H1 (cell line): Measurements from ENCODE around the gene NAA25. TPM values are rescaled to one million over a fixed set of nuclear protein-coding genes. Genes with fewer than 3 reads are reported as not detected.
A peak's percentile ranks its signal among the peaks of the same experiment; 100 is the strongest.

Experiments used
- BCL11A ChIP-seq, 2 experiments: IDR thresholded peaks; one replicate each; pipeline ENCODE4 v1.6.1; 2011; ENCODE audit warnings: low read depth in 2 of 2, low read length in 2 of 2, mild to moderate bottlenecking in 2 of 2
- BRCA1 ChIP-seq: IDR thresholded peaks from 2 replicates; pipeline ENCODE4 v1.6.1; 2012; ENCODE audit warnings: low read depth, low read length, improper control_type of control experiment
- EP300 ChIP-seq, 2 experiments: IDR thresholded peaks; 1 replicate in 1 of 2; 2 replicates in 1 of 2; pipeline ENCODE4 v1.6.1; 2011 to 2012; ENCODE audit warnings: low read depth in 2 of 2, low read length in 2 of 2, mild to moderate bottlenecking in 2 of 2, borderline replicate concordance in 1 of 2, inconsistent platforms in 1 of 2, moderate library complexity in 1 of 2
- JUND ChIP-seq: IDR thresholded peaks from 2 replicates; pipeline ENCODE4 v1.6.1; 2011; ENCODE audit warnings: mild to moderate bottlenecking, improper control_type of control experiment, low read length
- KDM5A ChIP-seq: fragments of 200-600 bp; IDR thresholded peaks from 2 replicates; pipeline ENCODE4 v1.7.1; 2012; ENCODE audit warnings: mild to moderate bottlenecking, low read length, inconsistent platforms, mixed read lengths
- MAX ChIP-seq: IDR thresholded peaks from 2 replicates; pipeline ENCODE4 v1.6.1; 2012; ENCODE audit warnings: inconsistent platforms
- POLR2A ChIP-seq, 2 experiments: IDR thresholded peaks; 1 replicate in 1 of 2; 2 replicates in 1 of 2; pipeline ENCODE4 v1.6.1; 2011; ENCODE audit warnings: low read depth in 2 of 2, low read length in 2 of 2, mild to moderate bottlenecking in 2 of 2; ENCODE audit errors: control extremely low read depth in 1 of 2
- POLR2AphosphoS5 ChIP-seq: IDR thresholded peaks from 2 replicates; pipeline ENCODE4 v1.6.1; 2011; ENCODE audit warnings: low read depth, low read length
- RXRA ChIP-seq: IDR thresholded peaks from 2 replicates; pipeline ENCODE4 v1.6.1; 2011; ENCODE audit warnings: low read depth, mild to moderate bottlenecking, low read length, moderate library complexity; ENCODE audit not compliant: insufficient read depth
- SIRT6 ChIP-seq: IDR thresholded peaks from one replicate; pipeline ENCODE4 v1.7.1; 2012; ENCODE audit warnings: low read length, inconsistent platforms
- TAF1 ChIP-seq: IDR thresholded peaks from 2 replicates; pipeline ENCODE4 v1.6.1; 2011; ENCODE audit warnings: mild to moderate bottlenecking, low read depth, low read length
- TAF7 ChIP-seq: optimal IDR thresholded peaks from 2 replicates; pipeline ENCODE3; 2011; ENCODE audit warnings: low read depth, mild to moderate bottlenecking, inconsistent platforms, low read length, moderate library complexity, borderline replicate concordance
- polyA plus RNA-seq, 7 experiments: library from polyadenylated mRNA; depleted of rRNA in 3 of 7; stranded (reverse) in 5 of 7; unstranded in 2 of 7; fragments of >200 nt in 5 of 7; fragments of 200-250 nt in 2 of 7; gene quantifications; 1 replicate in 5 of 7; 2 replicates in 1 of 7; 4 replicates in 1 of 7; pipeline versions ENCODE4 v1.2.1 to v1.2.3, GENCODE V29; 2011 to 2013; ENCODE audit warnings: missing spikeins in 2 of 7, mixed read lengths in 2 of 7
- total RNA-seq: library from RNA; stranded (reverse); fragmentation: NEBNext Ultra II Directional; extraction: Animal tissue kit (Norgen Biotek cat#: 25700); gene quantifications from 2 replicates; pipeline ENCODE4 v1.2.1, GENCODE V29; 2021
- TF ChIP-seq, protein P1 (sequence below): IDR thresholded peaks from 2 replicates; pipeline ENCODE4 v1.6.1; 2011; ENCODE audit warnings: low read length, improper control_type of control experiment
- TF ChIP-seq, protein P2 (sequence below), 3 experiments: IDR thresholded peaks; 1 replicate in 2 of 3; 2 replicates in 1 of 3; pipeline versions ENCODE4 v1.5.1 to v1.6.1; 2011; ENCODE audit warnings: low read length in 3 of 3, mild to moderate bottlenecking in 3 of 3, inconsistent platforms in 2 of 3, low read depth in 1 of 3, moderate library complexity in 1 of 3; ENCODE audit not compliant: insufficient read depth in 1 of 3; ENCODE audit errors: control extremely low read depth in 1 of 3

The NAA25 gene
- total and polyA plus RNA-seq, 2 of the 8 experiments (the other 6 are each of a cell fraction or from before 2014, with no cell fraction given) = 10.8 to 60.3 TPM

GRCh38 chr12:112108202-112109079, at the start of gene NAA25 (continued):
- peak; percentile 71 for TF ChIP-seq TAF1
- TF ChIP-seq POLR2AphosphoS5 = peak; percentile 77
- peak; percentile 62 to 80; a peak in 1 of 3 replicates for TF ChIP-seq POLR2A (IDR thresholded peaks at IDR 0.05; ENCODE audit: control extremely low read depth in 1 of 2, low read depth in 2 of 2, low read length in 2 of 2)
- no peak for TF ChIP-seq RXRA
- TF ChIP-seq EP300 (IDR thresholded peaks at IDR 0.05; ENCODE audit: borderline replicate concordance in 1 of 2, low read depth in 2 of 2, low read length in 2 of 2) = no peak
- TF ChIP-seq SIRT6 = no peak
- peak; percentile 96 for TF ChIP-seq MAX
- TF ChIP-seq, protein P1, sequence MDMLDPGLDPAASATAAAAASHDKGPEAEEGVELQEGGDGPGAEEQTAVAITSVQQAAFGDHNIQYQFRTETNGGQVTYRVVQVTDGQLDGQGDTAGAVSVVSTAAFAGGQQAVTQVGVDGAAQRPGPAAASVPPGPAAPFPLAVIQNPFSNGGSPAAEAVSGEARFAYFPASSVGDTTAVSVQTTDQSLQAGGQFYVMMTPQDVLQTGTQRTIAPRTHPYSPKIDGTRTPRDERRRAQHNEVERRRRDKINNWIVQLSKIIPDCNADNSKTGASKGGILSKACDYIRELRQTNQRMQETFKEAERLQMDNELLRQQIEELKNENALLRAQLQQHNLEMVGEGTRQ = no peak
- TF ChIP-seq BRCA1 = no peak
- TF ChIP-seq BCL11A (IDR thresholded peaks at IDR 0.05; ENCODE audit: low read depth in 2 of 2, low read length in 2 of 2) = no peak
- TF ChIP-seq KDM5A = no peak
- TF ChIP-seq TAF7 = peak; percentile 32
- TF ChIP-seq, protein P2, sequence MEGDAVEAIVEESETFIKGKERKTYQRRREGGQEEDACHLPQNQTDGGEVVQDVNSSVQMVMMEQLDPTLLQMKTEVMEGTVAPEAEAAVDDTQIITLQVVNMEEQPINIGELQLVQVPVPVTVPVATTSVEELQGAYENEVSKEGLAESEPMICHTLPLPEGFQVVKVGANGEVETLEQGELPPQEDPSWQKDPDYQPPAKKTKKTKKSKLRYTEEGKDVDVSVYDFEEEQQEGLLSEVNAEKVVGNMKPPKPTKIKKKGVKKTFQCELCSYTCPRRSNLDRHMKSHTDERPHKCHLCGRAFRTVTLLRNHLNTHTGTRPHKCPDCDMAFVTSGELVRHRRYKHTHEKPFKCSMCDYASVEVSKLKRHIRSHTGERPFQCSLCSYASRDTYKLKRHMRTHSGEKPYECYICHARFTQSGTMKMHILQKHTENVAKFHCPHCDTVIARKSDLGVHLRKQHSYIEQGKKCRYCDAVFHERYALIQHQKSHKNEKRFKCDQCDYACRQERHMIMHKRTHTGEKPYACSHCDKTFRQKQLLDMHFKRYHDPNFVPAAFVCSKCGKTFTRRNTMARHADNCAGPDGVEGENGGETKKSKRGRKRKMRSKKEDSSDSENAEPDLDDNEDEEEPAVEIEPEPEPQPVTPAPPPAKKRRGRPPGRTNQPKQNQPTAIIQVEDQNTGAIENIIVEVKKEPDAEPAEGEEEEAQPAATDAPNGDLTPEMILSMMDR (IDR thresholded peaks at IDR 0.05; ENCODE audit: control extremely low read depth in 1 of 3, insufficient read depth in 1 of 3, low read depth in 1 of 3, low read length in 3 of 3) = no peak
- TF ChIP-seq JUND = 0 out of 2 replicates have a peak, but pooled peaks have one; percentile 22
